K562 (cell line): Measurements from ENCODE around the gene MAN2A1. TPM values are rescaled to one million over a fixed set of nuclear protein-coding genes. Genes with fewer than 3 reads are reported as not detected.

Experiments
- CTCF ChIP-seq, 3 experiments: IDR thresholded peaks in 2 of 3; conservative IDR thresholded peaks in 1 of 3; 2 replicates each; pipeline ENCODE4 v1.5.1; 2011 to 2012; ENCODE audit warnings: low read length in 3 of 3, mild to moderate bottlenecking in 3 of 3, control low read depth in 2 of 3, improper control_type of control experiment in 1 of 3, inconsistent platforms in 1 of 3, low read depth in 1 of 3, mixed read lengths in 1 of 3, moderate library complexity in 1 of 3; ENCODE audit not compliant: insufficient read depth in 2 of 3
- CUX1 ChIP-seq: fragments of 200-800 bp; sonication (Bioruptor generic); IDR thresholded peaks from 2 replicates; pipeline ENCODE4 v1.6.1; 2016; ENCODE audit warnings: missing genetic modification characterization, missing compliant biosample characterization
- KDM4B ChIP-seq, 2 experiments: fragments of 450-650 bp in 1 of 2; sonication (generic) in 1 of 2; IDR thresholded peaks; 2 replicates each; pipeline ENCODE4 v1.6.1; 2016 to 2017; ENCODE audit warnings: borderline replicate concordance in 2 of 2, antibody characterized with exemption in 1 of 2, low read depth in 1 of 2, mild to moderate bottlenecking in 1 of 2
- L3MBTL2 ChIP-seq: fragments of 450-650 bp; IDR thresholded peaks from 2 replicates; pipeline ENCODE4 v1.6.1; 2016; ENCODE audit warnings: mild to moderate bottlenecking, moderate library complexity
- NRF1 ChIP-seq, 2 experiments: fragments of 450-650 bp; IDR thresholded peaks in 1 of 2; conservative IDR thresholded peaks in 1 of 2; 2 replicates each; pipeline ENCODE4 v1.6.1; 2014; ENCODE audit warnings: mild to moderate bottlenecking in 2 of 2
- RB1 ChIP-seq: fragments of 450-650 bp; IDR thresholded peaks from 2 replicates; pipeline ENCODE4 v1.6.1; 2017; ENCODE audit warnings: low read depth, mild to moderate bottlenecking
- TAF1 ChIP-seq: IDR thresholded peaks from 2 replicates; pipeline ENCODE4 v1.6.1; 2011; ENCODE audit warnings: mild to moderate bottlenecking, low read length, moderate library complexity; ENCODE audit not compliant: insufficient read depth, control insufficient read depth, severe bottlenecking; ENCODE audit errors: extremely low read depth
- ZBED1 ChIP-seq: IDR thresholded peaks from 2 replicates; pipeline ENCODE4 v1.6.1; 2014
- ZNF224 ChIP-seq: sonication (generic); formaldehyde crosslinking; IDR thresholded peaks from 2 replicates; pipeline ENCODE4 v1.8.0; 2022; ENCODE audit warnings: mild to moderate bottlenecking, missing genetic modification reagents
- polyA plus RNA-seq, 8 experiments: library from polyadenylated mRNA; depleted of rRNA in 4 of 8; stranded (reverse) in 5 of 8; unstranded in 3 of 8; fragments of >200 nt; fragmentation: Nextera tagmentation in 2 of 8; fragmentation: Illumina TruSeq in 1 of 8; extraction: Ambion mirVana in 2 of 8; extraction: Trizol in 1 of 8; gene quantifications; 2 replicates each; pipeline versions ENCODE4 v1.2.1 to v1.2.3, GENCODE V29; 2011 to 2014; ENCODE audit warnings: inconsistent platforms in 1 of 8, missing spikeins in 1 of 8
- total RNA-seq, 7 experiments: library from RNA; depleted of rRNA in 6 of 7; stranded (reverse); fragments of >200 nt in 6 of 7; fragmentation: Illumina TruSeq in 2 of 7; extraction: Trizol in 2 of 7; gene quantifications; 2 replicates each; pipeline versions ENCODE4 v1.2.1 to v1.2.3, GENCODE V29; 2011 to 2021; ENCODE audit warnings: low replicate concordance in 1 of 7
- TF ChIP-seq, protein P1 (sequence below): sonication (generic); formaldehyde crosslinking; IDR thresholded peaks from 2 replicates; pipeline ENCODE4 v1.8.0; 2022; ENCODE audit warnings: mild to moderate bottlenecking, missing genetic modification reagents
- TF ChIP-seq, protein P2 (sequence below), 2 experiments: IDR thresholded peaks; 2 replicates each; pipeline ENCODE4 v1.6.1; 2011; ENCODE audit warnings: borderline replicate concordance in 1 of 2, control low read depth in 1 of 2, low read depth in 1 of 2, low read length in 1 of 2, mild to moderate bottlenecking in 1 of 2, mixed read lengths in 1 of 2, moderate library complexity in 1 of 2; ENCODE audit not compliant: insufficient read depth in 1 of 2, insufficient read length in 1 of 2, poor library complexity in 1 of 2, severe bottlenecking in 1 of 2; ENCODE audit errors: extremely low read depth in 1 of 2

Gene MAN2A1
- total and polyA plus RNA-seq, 9 of the 15 experiments (the other 6 are each of a cell fraction or from before 2014, with no cell fraction given): 5.2 to 32.0 (median 19.8) TPM

DNA sequence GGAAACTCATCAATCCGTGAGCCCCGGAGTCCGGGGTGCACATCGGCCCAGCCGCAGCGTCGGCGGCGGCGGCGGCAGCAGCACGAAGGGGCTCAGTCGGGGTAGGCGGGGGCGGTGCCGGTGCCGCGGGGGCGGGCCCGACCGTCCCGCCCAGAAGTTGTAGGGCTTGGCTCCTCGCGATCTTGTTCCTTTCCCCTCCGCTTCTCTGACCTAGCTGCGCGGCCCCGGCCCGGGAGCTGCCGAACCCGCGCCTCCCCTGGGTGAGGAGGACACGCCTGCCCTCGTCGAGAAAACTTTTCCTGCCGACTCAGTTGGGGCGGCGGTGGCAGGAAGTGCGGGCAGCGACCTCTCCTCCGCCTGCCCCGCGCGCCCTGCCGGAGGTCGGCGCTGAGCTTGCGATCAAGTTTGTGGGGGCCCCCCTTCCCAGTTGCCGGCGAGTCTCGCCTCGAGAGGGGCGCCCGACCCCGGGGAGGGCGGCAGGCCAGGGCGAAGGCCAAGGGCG is at the start of gene MAN2A1 (continued):
- TF ChIP-seq, protein P1, sequence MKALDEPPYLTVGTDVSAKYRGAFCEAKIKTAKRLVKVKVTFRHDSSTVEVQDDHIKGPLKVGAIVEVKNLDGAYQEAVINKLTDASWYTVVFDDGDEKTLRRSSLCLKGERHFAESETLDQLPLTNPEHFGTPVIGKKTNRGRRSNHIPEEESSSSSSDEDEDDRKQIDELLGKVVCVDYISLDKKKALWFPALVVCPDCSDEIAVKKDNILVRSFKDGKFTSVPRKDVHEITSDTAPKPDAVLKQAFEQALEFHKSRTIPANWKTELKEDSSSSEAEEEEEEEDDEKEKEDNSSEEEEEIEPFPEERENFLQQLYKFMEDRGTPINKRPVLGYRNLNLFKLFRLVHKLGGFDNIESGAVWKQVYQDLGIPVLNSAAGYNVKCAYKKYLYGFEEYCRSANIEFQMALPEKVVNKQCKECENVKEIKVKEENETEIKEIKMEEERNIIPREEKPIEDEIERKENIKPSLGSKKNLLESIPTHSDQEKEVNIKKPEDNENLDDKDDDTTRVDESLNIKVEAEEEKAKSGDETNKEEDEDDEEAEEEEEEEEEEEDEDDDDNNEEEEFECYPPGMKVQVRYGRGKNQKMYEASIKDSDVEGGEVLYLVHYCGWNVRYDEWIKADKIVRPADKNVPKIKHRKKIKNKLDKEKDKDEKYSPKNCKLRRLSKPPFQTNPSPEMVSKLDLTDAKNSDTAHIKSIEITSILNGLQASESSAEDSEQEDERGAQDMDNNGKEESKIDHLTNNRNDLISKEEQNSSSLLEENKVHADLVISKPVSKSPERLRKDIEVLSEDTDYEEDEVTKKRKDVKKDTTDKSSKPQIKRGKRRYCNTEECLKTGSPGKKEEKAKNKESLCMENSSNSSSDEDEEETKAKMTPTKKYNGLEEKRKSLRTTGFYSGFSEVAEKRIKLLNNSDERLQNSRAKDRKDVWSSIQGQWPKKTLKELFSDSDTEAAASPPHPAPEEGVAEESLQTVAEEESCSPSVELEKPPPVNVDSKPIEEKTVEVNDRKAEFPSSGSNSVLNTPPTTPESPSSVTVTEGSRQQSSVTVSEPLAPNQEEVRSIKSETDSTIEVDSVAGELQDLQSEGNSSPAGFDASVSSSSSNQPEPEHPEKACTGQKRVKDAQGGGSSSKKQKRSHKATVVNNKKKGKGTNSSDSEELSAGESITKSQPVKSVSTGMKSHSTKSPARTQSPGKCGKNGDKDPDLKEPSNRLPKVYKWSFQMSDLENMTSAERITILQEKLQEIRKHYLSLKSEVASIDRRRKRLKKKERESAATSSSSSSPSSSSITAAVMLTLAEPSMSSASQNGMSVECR (CRISPR knock-in tag): peak; percentile 76
- TF ChIP-seq NRF1 (conservative IDR thresholded peaks at IDR 0.05 in 1 of 2, IDR thresholded peaks at IDR 0.05 in 1 of 2) (peak; percentile 34 to 59; a peak in 3 of 4 replicates), ZBED1 (0 out of 2 replicates have a peak, but pooled peaks have one; percentile 22), KDM4B (IDR thresholded peaks at IDR 0.05; ENCODE audit: borderline replicate concordance in 2 of 2, low read depth in 1 of 2) (no peak), TAF1 (peak; percentile 50), CTCF (IDR thresholded peaks at IDR 0.05 in 2 of 3, conservative IDR thresholded peaks at IDR 0.05 in 1 of 3; ENCODE audit: insufficient read depth in 2 of 3, low read depth in 1 of 3, low read length in 3 of 3) (peak in 1 of 3 experiments; percentile 25; a peak in 1 of 6 replicates), ZNF224 (CRISPR knock-in tag) (no peak), CUX1 (CRISPR knock-in tag) (no peak), RB1 (peak; percentile 51; the same call in 1 of the 2 replicates), L3MBTL2 (peak; percentile 22)
- TF ChIP-seq, protein P2, sequence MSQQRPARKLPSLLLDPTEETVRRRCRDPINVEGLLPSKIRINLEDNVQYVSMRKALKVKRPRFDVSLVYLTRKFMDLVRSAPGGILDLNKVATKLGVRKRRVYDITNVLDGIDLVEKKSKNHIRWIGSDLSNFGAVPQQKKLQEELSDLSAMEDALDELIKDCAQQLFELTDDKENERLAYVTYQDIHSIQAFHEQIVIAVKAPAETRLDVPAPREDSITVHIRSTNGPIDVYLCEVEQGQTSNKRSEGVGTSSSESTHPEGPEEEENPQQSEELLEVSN (IDR thresholded peaks at IDR 0.05; ENCODE audit: borderline replicate concordance in 1 of 2, extremely low read depth in 1 of 2, insufficient read depth in 1 of 2, insufficient read length in 1 of 2, low read depth in 1 of 2, low read length in 1 of 2, poor library complexity in 1 of 2, severe bottlenecking in 1 of 2): peak; percentile 12 to 34
